ENCODE measurements around the gene EDRF1. TPM values are rescaled to one million over a fixed set of nuclear protein-coding genes. Genes with fewer than 3 reads are reported as not detected.

The EDRF1 gene
- total and polyA plus RNA-seq, 2 of the 8 experiments (the other 6 are each of a cell fraction or from before 2014, with no cell fraction given), result 19.9 to 37.8 TPM

- H3K4me3 ChIP-seq (ENCODE audit: extremely low read depth in 1 of 4, insufficient read depth in 2 of 4, low read depth in 3 of 4, low read length in 4 of 4), result no peak overlapping the region
- H2BK5ac ChIP-seq (ENCODE audit: low read depth, low read length), result no peak overlapping the region
- H2BK20ac ChIP-seq (ENCODE audit: low read length), result no peak overlapping the region
- H3K4me2 ChIP-seq (ENCODE audit: insufficient read depth in 1 of 2, low read depth in 2 of 2, low read length in 2 of 2), result no peak overlapping the region
- no peak overlapping the region for H3K18ac ChIP-seq (ENCODE audit: extremely low read depth, low read length)
- H3K4ac ChIP-seq (replicated peaks; ENCODE audit: insufficient read length, low read depth, low read length), result no peak overlapping the region
- no peak overlapping the region for H3K14ac ChIP-seq (ENCODE audit: insufficient read length)
- no peak overlapping the region for H4K8ac ChIP-seq (ENCODE audit: extremely low read depth, insufficient read depth, low read length)
- H3K79me2 ChIP-seq (ENCODE audit: control insufficient read depth in 1 of 2, insufficient read depth in 2 of 2, low read length in 2 of 2), result no peaks in the 10 kb centered on the region
- ChIA-PET CTCF (ENCODE audit: partially characterized antibody) (interaction anchor here (1.4 kb wide), 1 partner anchor 225 kb away, joined by 4 read pairs; no protein-coding TSS in a partner anchor), POLR2A (ENCODE audit: partially characterized antibody) (interaction anchor here (0.7 kb wide), 1 partner anchor 83 kb away, joined by 3 read pairs; no protein-coding TSS in a partner anchor)
- H3K56ac ChIP-seq (replicated peaks; ENCODE audit: insufficient read length, low read depth, low read length), result no peak overlapping the region
- no peak overlapping the region for H2BK12ac ChIP-seq (ENCODE audit: low read depth, low read length)
- no peaks in the 10 kb centered on the region; a peak in 1 of 7 replicates for H3K4me1 ChIP-seq (replicated peaks in 1 of 4; ENCODE audit: control insufficient read depth in 3 of 4, insufficient read depth in 4 of 4, low read length in 3 of 4)
- TF ChIP-seq BRCA1 (IDR thresholded peaks at IDR 0.05; ENCODE audit: low read depth, low read length), result no peak
- TF ChIP-seq RAD21 (IDR thresholded peaks at IDR 0.05 in 1 of 2, conservative IDR thresholded peaks at IDR 0.05 in 1 of 2; ENCODE audit: low read depth in 2 of 2, low read length in 2 of 2), result no peak
- no peak for TF ChIP-seq EGR1 (IDR thresholded peaks at IDR 0.05; ENCODE audit: borderline replicate concordance, low read depth, low read length)
- no peak for TF ChIP-seq CTCF (IDR thresholded peaks at IDR 0.05; ENCODE audit: control extremely low read depth in 1 of 3, insufficient read depth in 1 of 3, low read depth in 1 of 3, low read length in 3 of 3)
- DNase-seq (ENCODE audit: low read depth in 1 of 2, low spot score in 2 of 2), result no peak
- H2BK15ac ChIP-seq (ENCODE audit: low read length), result no peak overlapping the region
- WGBS, 2 experiments (ENCODE audit: extremely low coverage in 1 of 2, insufficient coverage in 1 of 2, insufficient read length in 1 of 2, insufficient replicate concordance in 2 of 2, low coverage in 1 of 2, low lambda C conversion rate in 2 of 2, missing lambda C conversion rate in 1 of 2), result 83% methylated on average over 1 of the region's 1 CpG; no CpG with 5 or more reads in 1 of the 2 experiments
- H3K23ac ChIP-seq (ENCODE audit: insufficient read length), result no peak overlapping the region
- H3K9me3 ChIP-seq (ENCODE audit: insufficient read depth in 2 of 2, low read depth in 1 of 2, low read length in 1 of 2), result no peaks in the 10 kb centered on the region
- H3K27me3 ChIP-seq (replicated peaks in 1 of 4; ENCODE audit: control insufficient read depth in 3 of 4, extremely low read depth in 1 of 4, insufficient read depth in 3 of 4, low read length in 3 of 4), result no peaks in the 10 kb centered on the region
- H3K27ac ChIP-seq (ENCODE audit: low read depth, low read length), result no peak overlapping the region
- H4K20me1 ChIP-seq (replicated peaks in 1 of 2; ENCODE audit: control insufficient read depth in 1 of 2, insufficient read depth in 2 of 2, low read length in 2 of 2), result no peaks in the 10 kb centered on the region
- no peaks in the 10 kb centered on the region for H3K36me3 ChIP-seq (ENCODE audit: control insufficient read depth in 2 of 4, insufficient read depth in 4 of 4, low read length in 3 of 4)
- no peak overlapping the region for H4K5ac ChIP-seq (ENCODE audit: insufficient read length, low read depth, low read length)
- no peak overlapping the region for H2AK5ac ChIP-seq (ENCODE audit: low read depth, low read length)
- H3K9ac ChIP-seq (replicated peaks in 1 of 4; ENCODE audit: extremely low read depth in 1 of 4, low read depth in 3 of 4, low read length in 3 of 4), result no peak overlapping the region
- no peak overlapping the region for H4K91ac ChIP-seq (replicated peaks; ENCODE audit: insufficient read length, low read length)
- no peak overlapping the region for H2BK120ac ChIP-seq (replicated peaks; ENCODE audit: low read depth, low read length)
- FAIRE-seq, result no peak
- no peak overlapping the region for H2AFZ ChIP-seq (ENCODE audit: low read length)
- no peaks in the 10 kb centered on the region for H3K79me1 ChIP-seq (ENCODE audit: low read depth, low read length)
- H3K23me2 ChIP-seq (ENCODE audit: low read depth, low read length), result no peaks in the 10 kb centered on the region
These were observed 46.6 kb upstream of the EDRF1 start for GRCh38 chr10:125672884-125673283.
